ENCODE measurements around the gene TUBGCP2.
"Not testable (repeated sequence)": the region's sequence is repeated elsewhere in the genome, so short reads cannot be mapped to it uniquely, and the experiment has no call there.

DNA sequence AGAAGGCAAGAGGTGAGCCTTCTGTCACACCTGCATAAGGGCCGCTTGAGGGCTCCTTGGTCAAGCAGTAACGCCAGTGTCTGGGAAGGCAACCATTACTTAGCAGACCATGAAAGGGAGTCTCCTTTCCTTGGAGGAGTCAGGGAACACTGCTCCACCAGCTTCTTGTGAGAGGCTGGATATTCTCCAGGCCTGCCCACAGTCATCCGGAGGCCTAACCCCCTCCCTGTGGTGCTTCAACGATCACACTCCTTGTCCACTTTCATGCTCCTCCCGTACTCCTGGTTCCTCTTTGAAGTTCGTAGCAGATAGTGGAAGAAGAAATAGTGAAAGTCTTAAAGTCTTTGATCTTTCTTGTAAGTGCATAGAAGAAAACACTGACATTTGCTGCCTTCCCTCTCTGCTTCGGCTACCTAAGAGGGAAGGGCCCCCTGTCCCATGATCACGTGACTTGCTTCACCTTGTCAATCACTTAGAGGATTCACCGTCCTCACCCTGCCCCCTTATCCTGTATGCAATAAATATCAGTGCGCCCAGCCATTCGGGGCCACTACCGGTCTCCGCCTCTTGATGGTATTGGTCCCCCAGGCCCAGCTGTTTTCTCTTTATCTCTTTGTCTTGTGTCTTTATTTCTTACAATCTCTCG is 13.5 kb upstream of the TUBGCP2 start:
- TF ChIP-seq POLR2AphosphoS5, POLR2A (IDR thresholded peaks at IDR 0.05): not testable (repeated sequence)
- TF ChIP-seq, protein P1, sequence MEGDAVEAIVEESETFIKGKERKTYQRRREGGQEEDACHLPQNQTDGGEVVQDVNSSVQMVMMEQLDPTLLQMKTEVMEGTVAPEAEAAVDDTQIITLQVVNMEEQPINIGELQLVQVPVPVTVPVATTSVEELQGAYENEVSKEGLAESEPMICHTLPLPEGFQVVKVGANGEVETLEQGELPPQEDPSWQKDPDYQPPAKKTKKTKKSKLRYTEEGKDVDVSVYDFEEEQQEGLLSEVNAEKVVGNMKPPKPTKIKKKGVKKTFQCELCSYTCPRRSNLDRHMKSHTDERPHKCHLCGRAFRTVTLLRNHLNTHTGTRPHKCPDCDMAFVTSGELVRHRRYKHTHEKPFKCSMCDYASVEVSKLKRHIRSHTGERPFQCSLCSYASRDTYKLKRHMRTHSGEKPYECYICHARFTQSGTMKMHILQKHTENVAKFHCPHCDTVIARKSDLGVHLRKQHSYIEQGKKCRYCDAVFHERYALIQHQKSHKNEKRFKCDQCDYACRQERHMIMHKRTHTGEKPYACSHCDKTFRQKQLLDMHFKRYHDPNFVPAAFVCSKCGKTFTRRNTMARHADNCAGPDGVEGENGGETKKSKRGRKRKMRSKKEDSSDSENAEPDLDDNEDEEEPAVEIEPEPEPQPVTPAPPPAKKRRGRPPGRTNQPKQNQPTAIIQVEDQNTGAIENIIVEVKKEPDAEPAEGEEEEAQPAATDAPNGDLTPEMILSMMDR (IDR thresholded peaks at IDR 0.05) = not testable (repeated sequence)
